HG02571 (cell line): ENCODE measurements around the gene OR5B21.

Experiments
- ATAC-seq: cut with Tn5 transposase; IDR thresholded peaks from one replicate; pipeline ENCODE4 v1.9.1; 2021; ENCODE audit warnings: mild to moderate bottlenecking, moderate library complexity; ENCODE audit not compliant: unreplicated experiment

OR5B21 gene

DNA sequence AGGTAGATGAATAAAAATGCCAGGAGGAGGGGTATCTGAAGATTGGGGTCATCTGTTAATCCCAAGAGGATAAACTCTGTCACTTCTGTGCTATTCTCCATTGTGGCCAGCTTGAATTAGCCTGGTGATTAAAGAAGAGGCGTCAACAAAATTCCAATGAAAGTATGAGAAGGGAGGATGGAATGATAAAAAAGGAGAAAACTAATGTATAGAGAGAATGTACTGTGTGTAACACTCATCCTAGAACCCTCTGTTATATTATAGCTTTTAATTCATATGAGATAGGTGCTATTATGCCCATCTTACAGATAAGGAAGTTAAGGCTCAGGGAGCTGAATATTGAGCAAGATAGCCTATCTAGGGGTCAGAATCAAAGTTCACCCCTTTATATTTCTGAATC, at the start of gene OR5B21:
Gene OR5B21, minus strand, starts transcription at position 101 of the 400 bp plus-strand sequence. Its CDS starts 0 bp downstream, at position 101.
- ATAC-seq = no peak

GRCh38 chr11:58549644-58550043, 41.7 kb upstream of the OR5B21 start:
- no peak for ATAC-seq

DNA sequence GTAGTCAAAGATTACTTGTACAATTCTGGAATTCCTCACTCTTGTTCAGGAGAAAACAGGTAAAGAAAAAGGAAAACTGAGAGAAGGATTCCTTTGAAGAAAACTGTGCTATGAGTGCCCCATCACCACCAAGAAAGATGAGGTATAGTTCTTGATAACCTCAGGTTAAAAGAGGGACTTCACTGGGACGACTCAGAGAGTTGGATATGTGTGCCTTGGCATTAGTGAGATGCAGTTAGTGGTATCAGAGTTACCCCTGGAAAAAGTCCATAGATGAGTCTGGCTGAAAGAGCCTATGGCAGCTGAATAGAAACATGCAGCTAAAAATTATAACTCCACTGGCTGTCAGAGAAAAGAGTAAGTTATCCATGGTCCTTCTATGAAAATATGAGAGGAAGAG, 38.9 kb upstream of the OR5B21 start:
- ATAC-seq = no peak

DNA sequence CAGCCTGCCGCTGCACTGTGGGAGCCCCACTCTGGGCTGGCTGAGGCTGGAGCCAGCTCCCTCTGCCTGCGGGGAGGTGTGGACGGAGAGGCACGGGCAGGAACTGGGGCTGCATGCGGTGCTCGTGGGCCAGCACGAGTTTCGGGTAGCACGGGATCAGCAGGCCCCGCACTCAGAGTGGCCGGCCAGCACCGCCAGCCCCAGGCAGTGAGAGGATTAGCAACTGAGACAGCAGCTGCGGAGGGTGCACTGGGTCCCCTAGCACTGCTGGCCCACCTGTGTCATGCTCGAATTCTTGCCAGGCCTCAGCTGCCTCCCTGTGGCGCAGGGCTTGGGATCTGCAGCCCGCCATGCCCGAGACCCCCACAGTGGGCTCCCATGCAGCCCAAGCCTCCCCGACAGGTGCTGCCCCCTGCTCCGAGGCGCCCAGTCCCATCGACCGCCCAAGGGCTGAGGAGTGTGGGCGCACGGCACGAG, 24.0 kb upstream of the OR5B21 start:
- no peak for ATAC-seq

DNA sequence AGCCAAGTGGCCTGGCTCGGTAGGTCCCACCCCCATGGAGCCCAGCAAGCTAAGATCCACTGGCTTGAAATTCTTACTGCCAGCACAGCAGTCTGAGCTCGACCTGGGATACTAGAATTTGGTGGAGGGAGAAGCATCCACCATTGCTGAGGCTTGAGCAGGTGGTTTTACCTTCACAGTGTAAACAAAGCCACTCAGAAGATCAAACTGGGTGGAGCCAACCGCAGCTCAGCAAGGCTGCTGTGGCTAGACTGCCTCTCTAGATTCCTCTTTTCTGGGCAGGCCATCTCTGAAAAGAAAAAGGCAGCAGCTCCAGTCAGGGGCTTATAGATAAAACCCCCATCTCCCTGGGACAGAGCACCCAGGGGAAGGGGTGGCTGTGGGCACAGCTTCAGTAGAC, 22.3 kb upstream of the OR5B21 start:
- no peak for ATAC-seq

GRCh38 chr11:58527429-58527828, 19.5 kb upstream of the OR5B21 start:
- no peak for ATAC-seq

DNA sequence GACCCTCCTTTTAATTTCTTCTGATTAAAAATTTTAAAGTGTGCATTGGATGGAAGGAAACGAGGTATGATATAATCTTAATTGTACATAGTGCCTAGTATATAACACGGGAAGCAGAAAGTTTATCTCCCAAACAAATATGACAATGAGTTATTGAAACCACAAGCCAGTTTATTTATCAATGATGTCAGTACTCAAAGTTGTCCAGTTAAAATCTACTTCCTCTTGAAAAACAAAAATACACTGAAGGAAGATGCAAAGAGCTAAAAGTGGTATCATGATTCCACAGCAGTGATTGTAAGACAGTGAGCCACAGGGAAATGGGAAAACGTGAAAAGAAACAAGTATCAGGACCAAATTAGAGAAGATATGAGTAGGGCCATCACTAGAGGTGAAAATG, 18.8 kb upstream of the OR5B21 start:
- no peak for ATAC-seq

DNA sequence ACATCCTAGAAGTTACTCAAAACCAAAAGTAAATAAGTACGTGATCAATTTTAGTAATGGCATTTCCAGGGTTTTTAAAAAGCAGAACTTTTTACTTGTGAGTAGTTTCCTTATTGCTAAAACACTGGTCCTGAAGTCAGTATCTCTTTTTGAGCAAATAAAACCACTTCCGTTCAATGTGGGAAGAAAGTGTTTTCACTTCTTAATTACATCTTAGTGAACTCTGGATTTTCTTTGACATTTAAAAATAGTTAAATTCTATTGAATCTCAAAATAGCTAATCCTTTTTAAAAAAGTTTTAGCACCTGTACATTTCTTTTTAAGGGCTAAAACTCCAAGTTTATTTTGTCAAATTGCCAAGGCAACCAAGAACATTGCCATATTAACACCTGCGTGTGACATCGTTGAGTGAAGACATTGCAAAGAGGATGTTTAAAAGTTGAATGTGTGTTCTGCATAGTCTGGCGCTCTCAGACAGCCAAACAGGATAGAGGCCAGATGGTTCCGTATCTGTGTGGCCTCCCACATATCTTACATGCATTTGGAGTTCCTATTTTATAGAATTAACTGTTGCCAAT, 17.2 kb upstream of the OR5B21 start:
- ATAC-seq = peak; percentile 76

- peak; percentile 49 for ATAC-seq
Measured at GRCh38 chr11:58524232-58525036, 16.5 kb upstream of the OR5B21 start.

DNA sequence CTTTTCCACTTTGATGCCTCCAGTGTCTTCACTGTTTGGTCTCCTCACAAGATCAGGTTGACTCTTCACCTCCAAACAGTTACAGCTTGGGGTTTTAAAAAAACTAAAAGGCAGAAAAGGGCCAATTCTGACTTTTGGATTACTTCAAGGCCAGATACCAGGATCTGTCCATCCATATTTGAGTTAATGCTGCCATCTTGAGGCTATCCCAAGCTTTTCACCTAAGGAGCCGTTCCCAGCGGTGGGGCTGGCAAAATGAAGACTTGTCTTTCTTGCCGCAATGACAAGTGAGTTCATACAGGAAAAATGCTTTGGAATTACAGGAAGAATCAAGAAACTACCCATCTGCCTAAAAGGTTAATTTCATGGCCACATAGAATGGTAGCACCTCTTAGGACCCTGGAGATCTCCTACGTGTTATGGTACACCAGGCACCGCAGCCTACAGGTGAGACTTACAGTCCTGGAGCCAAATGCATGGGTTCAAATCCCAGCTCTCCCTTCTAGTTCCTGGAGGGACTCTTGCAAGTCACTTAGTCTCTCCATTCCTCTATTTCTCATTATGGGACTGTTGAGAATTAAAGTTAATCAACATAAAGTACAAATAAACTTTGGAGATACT, 6.0 kb upstream of the OR5B21 start:
- ATAC-seq = no peak

DNA sequence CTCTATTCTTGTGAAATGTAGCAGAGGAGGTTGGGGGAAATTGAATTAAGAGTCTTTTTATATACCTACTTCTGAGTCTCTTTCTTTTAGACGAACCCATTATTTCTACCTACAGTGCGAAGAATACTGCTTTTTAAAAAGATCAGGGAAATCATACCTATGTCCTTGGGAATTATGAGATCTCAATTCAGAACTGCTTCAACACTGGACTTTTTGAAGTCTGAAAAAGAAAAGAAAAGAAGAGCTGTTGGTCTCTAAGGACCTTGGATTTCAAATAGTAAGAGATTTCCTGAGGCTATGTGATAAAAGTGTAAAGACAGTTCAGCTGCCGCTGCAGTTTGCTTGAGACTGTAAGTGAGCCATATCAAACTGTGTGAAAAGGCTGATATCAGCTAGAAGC, 3.7 kb upstream of the OR5B21 start:
- no peak for ATAC-seq

DNA sequence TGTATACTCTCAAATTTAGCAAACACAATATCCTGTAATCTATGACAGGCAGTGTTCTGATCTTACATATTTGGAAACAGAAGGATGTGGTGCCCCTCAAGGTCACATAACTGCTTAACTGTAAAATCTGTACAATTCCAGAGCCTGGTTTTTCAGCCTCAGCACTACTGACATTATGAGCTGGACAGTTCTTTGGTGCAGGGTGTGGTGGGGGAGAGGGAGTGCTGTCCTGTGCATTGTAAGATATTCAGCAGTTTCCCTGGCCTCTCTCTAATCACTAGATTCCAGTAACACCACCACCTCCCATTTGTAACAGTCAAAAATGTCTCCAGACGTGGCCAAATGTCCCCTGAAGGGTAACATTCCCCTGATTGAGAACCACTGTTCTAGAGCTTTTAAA, 1.8 kb upstream of the OR5B21 start:
- ATAC-seq = no peak

- no peak for ATAC-seq
Measured at GRCh38 chr11:58508814-58509213, 909 bp upstream of the OR5B21 start.

DNA sequence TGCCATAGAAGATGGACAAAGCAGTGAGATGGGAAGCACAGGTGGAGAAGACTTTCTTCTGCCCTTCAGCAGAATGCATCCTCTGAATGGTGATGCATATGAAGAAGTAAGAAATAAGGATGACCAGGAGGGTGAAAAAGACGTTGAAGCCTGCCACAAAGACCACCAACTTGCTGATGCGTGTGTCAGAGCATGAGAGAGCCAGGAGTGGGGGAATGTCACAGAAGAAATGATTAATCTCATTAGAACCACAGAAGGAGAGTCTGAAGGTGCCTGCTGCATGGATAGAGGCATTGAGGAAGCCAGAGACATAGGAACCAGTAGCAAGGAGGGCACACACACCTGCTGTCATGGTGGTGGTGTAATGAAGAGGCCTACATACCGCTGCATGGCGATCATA, 550 bp downstream of the OR5B21 start:
- no peak for ATAC-seq

GRCh38 chr11:58506935-58507334, 970 bp downstream of the OR5B21 start:
- no peak for ATAC-seq

DNA sequence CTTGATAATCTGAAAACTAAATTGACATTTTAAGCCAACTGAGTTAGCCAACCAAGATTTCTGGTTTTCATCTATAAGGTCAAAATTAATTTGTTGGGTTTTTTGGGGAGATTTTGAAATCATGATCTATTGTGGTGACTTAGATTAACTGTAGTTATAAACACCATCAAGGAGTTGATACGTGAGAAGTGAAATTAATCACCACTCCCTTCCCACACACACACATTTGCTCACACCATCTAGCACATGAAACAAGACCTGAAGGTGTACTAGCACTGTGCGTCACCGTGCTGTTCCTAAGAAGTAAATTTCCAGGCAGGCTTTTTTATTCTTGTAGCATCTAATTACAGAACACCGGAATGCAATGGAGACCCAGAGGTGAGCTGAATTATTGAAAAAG, 2.1 kb downstream of the OR5B21 start:
- no peak for ATAC-seq

DNA sequence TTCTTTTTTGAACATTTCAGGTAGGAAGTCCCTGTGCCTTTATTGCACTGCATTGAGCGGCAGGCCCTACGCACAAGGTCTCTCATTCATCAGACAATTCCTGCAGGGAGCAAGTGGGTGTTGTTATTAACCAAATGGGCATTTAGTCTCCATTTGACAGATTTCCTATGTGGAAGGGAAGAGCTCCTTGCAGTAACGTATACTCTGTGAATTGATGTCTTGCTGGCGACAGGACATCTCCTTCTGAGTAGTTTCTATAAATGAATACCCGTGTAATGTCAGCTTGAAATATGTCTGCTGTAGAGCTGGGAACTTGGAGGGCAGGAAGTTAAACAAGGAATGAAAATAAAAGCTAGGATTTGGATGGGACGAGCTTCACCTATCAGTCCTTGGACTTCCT, 3.7 kb downstream of the OR5B21 start:
- ATAC-seq = no peak

DNA sequence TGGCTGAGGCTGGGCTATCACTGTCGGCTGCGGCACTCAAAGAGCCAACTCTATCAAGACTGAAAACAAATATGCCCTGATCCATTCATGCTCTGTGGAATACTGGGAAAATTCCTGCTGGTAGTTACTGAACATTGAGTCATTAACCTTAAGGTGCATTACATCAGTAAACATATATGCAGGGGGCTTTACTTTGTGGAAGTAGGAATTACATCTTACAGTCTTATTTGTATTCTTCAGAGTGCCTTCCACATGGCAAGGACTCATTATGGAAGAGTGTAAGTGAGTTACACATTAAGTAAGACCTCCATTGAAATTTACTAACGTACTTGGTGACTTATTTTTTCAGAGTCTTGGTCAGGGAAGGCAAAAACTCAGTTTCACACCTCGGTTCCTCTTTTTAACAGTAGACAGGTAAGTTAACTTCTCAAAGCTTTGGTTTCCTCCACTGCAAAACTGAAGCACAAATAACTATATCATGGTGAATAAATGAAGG, 4.5 kb downstream of the OR5B21 start:
- peak; percentile 95 for ATAC-seq

DNA sequence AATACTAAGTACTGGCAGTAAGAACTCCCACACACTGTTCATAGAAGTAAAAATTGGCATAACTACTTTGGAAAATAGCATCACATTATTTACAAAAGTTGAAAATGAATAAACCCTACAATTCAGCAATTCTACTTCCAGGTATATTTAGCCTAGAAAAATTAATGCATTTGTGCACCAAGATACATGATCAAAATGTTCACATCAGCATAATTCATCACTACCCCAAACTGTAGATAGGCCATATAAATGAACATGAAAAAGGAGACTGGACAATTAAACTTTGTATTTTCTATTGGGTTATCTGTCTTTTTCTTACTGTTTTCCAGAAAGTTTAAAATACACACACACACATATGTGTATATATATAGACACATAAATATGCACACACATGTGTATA, 5.9 kb downstream of the OR5B21 start:
- no peak for ATAC-seq

DNA sequence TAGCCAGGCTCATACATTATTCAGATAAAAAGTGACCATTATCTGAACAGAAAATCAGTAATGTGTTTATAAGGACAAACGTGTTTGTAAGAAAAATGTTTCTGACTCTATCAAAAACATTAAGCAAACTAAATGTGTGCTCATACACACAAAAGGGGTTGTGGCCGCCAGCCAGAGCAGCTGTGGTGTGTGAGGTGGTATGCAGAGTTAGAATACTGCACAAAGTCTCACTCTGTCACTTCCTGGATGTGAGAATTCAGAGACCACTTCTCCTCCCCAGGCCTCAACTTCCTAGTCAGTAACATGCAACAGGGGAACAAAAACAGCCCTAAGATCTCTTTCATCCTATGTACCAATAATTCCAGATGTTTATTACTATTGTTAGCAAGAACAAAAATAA, 9.4 kb downstream of the OR5B21 start:
- no peak for ATAC-seq

DNA sequence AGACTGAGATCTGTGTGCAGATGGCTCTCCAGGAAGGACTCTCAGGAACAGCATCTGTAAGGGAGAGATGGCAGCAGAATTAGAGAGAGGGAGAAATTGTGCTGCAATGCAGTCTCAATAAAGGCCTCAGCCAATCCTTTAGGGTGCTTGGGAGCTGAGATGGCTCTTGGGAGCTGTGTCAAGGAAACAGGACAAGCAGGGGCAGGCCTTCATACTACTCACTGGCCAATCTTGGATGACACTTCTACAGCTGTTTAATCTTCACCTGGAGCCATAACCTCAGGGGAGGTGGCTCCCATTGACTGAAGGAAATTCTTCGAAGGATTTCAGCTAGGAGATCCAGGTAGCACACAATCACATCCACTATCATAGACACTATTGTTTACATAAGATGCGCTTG, 10.0 kb downstream of the OR5B21 start:
- ATAC-seq = no peak

- no peak for ATAC-seq
Measured at GRCh38 chr11:58495906-58496305, 12.0 kb downstream of the OR5B21 start.
